Measurements from ENCODE around the gene TNFRSF21.
A peak's percentile ranks its signal among the peaks of the same experiment; 100 is the strongest.
"Not testable (repeated sequence)": the region's sequence is repeated elsewhere in the genome, so short reads cannot be mapped to it uniquely, and the experiment has no call there.

Gene TNFRSF21

DNA sequence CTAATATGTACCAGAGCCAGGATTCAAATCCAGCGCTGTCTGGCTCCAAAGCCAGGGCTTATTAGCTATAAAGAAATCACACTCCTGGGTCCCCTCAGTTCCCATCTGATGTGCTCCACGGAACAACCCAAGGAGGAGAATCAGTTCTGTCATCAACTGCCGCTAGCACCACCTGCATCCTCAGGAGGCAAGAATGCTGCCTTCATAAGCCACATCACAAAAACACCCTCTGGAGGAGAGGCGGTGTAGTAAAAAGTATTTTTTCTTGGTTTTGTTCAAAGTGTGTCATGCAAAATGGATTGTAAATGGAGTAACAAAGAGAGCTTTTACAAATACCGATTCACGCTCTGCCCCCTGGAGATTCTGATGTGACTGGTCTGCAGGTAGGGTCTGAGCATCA, 57.1 kb downstream of the TNFRSF21 start:
- no peak for DNase-seq (ENCODE audit: low read depth in 2 of 2)

GRCh38 chr6:47251396-47251795, 58.3 kb downstream of the TNFRSF21 start:
- DNase-seq (ENCODE audit: low read depth in 2 of 2), result no peak

- DNase-seq (ENCODE audit: low read depth in 2 of 2), result no peak
These were observed 59.4 kb downstream of the TNFRSF21 start for GRCh38 chr6:47250302-47250701.

GRCh38 chr6:47248446-47248845, 61.3 kb downstream of the TNFRSF21 start:
- no peak for DNase-seq (ENCODE audit: low read depth in 2 of 2)

- DNase-seq (ENCODE audit: low read depth in 2 of 2), result no peak
These were observed 62.4 kb downstream of the TNFRSF21 start for GRCh38 chr6:47247227-47247797.

DNA sequence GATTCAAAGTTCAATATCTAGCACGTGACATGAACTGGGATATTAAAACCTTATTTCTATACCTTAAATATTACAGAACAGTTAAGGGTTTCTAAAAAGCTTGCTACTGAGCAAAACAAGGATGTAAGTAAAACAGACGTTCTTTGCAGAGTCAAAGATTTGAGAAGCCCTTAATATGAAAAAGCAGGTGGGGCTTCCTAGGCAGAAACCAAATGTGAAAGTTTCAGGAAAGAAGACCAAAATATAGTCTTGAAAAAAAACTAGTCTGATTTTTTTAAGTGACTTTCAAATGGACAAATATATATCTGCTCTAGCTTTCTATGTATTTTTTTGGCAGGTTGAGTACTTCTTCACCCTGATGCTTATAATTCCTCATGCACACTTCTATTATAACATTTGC, 63.2 kb downstream of the TNFRSF21 start:
- DNase-seq (ENCODE audit: low read depth in 2 of 2), result no peak

GRCh38 chr6:47245745-47246371, 63.8 kb downstream of the TNFRSF21 start:
- no peak for DNase-seq (ENCODE audit: low read depth in 2 of 2)

- DNase-seq (ENCODE audit: low read depth in 2 of 2), result peak in 1 of 2 donors; percentile 12
These were observed 67.0 kb downstream of the TNFRSF21 start for GRCh38 chr6:47242483-47243386.

- no peak for DNase-seq (ENCODE audit: low read depth in 2 of 2)
These were observed 67.8 kb downstream of the TNFRSF21 start for GRCh38 chr6:47241742-47242482.

GRCh38 chr6:47240277-47240890, 69.3 kb downstream of the TNFRSF21 start:
- DNase-seq (ENCODE audit: low read depth in 2 of 2), result no peak

DNA sequence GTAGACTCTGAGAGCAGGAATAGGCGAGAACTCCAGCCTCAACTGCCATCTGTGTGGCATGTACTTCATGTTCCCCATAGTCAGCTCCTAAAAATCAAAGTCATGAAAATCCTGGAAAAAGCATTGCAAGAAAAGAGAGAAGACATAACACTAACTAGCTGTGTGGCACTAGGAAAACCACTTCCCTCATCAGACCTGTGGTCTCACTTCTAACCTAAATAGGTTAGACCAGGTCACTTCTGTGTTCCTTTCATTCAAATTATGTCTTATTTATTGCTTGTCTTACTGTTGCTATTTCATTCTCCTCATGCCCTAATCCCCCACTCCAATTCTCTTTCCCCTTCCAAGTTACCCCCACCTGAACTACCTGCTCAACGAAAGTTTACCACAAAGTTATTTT, 70.2 kb downstream of the TNFRSF21 start:
- no peak for DNase-seq (ENCODE audit: low read depth in 2 of 2)

DNA sequence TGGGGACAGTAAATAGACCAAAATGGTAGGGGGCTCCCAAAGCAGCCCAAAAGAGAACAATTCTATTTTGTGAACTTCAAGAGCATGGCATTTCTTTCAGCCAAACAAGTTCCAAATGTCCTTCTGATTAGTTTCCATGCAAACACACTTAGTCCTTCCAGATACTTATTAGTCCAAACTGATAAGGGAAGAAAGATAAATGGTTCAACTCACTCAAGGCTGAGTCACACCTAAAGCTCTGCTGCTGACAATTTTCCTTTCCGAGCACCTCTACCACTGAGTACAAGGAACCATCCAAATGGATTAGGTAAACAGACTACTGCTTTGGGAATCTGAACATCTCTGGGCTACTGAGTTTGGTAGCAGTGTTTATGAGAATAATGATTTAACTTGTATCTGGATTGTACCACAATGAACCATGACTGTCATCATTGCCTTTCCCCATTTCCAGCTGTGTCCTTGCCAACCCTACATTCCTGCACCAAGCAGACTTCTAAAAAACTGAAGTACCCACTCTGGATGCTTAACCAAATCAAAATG, 71.2 kb downstream of the TNFRSF21 start:
- no peak for DNase-seq (ENCODE audit: low read depth in 2 of 2)

GRCh38 chr6:47237196-47237595, 72.5 kb downstream of the TNFRSF21 start:
- no peak for DNase-seq (ENCODE audit: low read depth in 2 of 2)

GRCh38 chr6:47235964-47236760, 73.5 kb downstream of the TNFRSF21 start:
- no peak for DNase-seq (ENCODE audit: low read depth in 2 of 2)

DNA sequence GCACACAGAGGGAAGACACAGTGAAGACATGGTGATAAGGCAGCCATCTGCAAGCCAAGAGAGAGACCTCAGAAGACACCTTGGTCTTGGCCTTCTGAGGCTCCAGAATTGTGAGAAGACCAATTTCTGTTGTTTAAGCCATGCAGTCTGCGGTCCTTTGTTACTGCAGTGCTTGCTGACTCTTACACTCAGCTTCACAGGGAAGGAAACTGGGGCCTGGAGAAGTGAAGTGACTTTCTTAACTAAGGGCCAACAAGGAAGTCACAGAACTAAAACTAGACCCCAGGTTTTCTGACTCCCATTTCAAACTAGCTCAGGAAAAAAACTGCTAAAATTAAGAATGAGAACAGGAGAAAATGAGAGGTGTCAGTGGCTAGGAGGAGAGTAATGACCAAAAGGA, 74.3 kb downstream of the TNFRSF21 start:
- no peak for DNase-seq (ENCODE audit: low read depth in 2 of 2)

DNA sequence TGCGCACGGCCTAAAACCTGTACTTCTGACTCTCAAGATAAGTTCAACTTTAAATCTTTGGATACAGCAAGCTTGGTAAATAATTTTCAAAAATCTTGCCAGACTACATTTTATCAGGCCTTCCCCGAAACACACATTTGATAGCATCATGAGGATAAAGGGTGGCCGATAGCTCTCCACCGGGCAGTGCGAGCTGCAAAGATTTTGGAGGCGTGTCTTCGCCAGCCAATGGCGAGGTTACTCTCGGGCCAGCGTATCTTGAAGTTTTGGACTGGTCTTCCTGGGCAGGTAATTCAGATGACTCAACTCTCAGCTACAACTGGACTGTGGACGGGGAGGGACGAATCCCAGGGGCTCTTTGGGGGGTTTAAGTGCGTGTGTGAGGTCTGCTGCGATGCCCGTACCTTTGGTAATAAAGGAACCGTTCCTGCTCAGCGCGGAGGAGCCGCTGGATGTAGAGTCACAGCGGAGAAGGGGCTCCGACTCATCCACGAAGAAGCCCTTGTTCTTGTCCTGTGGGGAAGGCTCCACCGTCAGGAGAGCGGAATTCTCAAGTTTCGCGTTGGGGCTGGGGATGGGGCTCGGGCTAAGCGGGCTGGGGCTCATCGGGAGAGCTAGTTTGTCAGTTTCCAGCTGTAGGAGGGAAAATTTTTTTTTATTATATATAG, 75.3 kb downstream of the TNFRSF21 start:
- no peak for DNase-seq (ENCODE audit: low read depth in 2 of 2)

DNA sequence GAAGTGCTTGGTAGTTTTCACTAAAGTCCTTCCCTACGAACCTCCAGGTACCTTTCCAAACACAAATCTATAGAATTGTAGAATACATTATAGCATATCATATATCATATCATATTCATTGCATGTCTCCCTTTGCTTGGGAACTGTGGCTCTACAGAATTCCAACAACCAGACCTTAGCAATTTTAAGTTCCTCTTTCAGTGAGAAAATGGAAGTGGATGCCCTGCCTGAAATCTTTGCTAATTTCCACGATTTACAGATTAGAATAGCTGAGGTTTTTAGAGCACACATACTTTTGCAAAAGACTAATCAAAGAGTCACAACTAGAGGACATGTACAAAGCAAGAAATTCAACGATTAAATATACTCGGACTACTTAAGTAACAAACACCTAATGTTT, 78.6 kb downstream of the TNFRSF21 start:
- no peak for DNase-seq (ENCODE audit: low read depth in 2 of 2)

GRCh38 chr6:47230579-47230978, 79.1 kb downstream of the TNFRSF21 start:
- no peak for DNase-seq (ENCODE audit: low read depth in 2 of 2)

- DNase-seq (ENCODE audit: low read depth in 2 of 2), result no peak
These were observed 80.5 kb downstream of the TNFRSF21 start for GRCh38 chr6:47229255-47229654.

GRCh38 chr6:47228093-47228492, 81.6 kb downstream of the TNFRSF21 start:
- DNase-seq (ENCODE audit: low read depth in 2 of 2), result not testable (repeated sequence)

Data from activated CD4-positive, alpha-beta T cell treated with anti-CD3 and anti-CD28 coated beads for 24 hours (primary cell).